AG09319 (cell line): ENCODE results near the gene SLC16A1.

Source experiments
- DNase-seq: peaks from one replicate; pipeline ENCODE4 v3.0.0-alpha.2; 2010; ENCODE audit warnings: low read depth; ENCODE audit errors: extremely low read depth
- CTCF ChIP-seq: IDR thresholded peaks from 2 replicates; pipeline ENCODE4 v1.5.1; 2011; ENCODE audit warnings: low read depth, mild to moderate bottlenecking, inconsistent platforms, low read length, moderate library complexity

SLC16A1 gene

GRCh38 chr1:112923234-112923958 is 32.6 kb downstream of the SLC16A1 start:
- DNase-seq = no peak
- no peak for TF ChIP-seq CTCF

- no peak for TF ChIP-seq CTCF
- DNase-seq = no peak
Observed at GRCh38 chr1:112911506-112912220, 44.3 kb downstream of the SLC16A1 start.

GRCh38 chr1:112909847-112910246 is 46.1 kb downstream of the SLC16A1 start:
- no peak for DNase-seq
- no peak for TF ChIP-seq CTCF

GRCh38 chr1:112906150-112906698 is 49.8 kb downstream of the SLC16A1 start:
- TF ChIP-seq CTCF = no peak
- DNase-seq = no peak

GRCh38 chr1:112905395-112906149 is 50.4 kb downstream of the SLC16A1 start:
- DNase-seq = no peak
- TF ChIP-seq CTCF = no peak

- TF ChIP-seq CTCF = no peak
- no peak for DNase-seq
Observed at GRCh38 chr1:112904831-112905261, 51.1 kb downstream of the SLC16A1 start.
